GM23338 (cell line): Measurements from ENCODE around the gene STEAP3. TPM values are rescaled to one million over a fixed set of nuclear protein-coding genes. Genes with fewer than 3 reads are reported as not detected.

Source experiments
- ATAC-seq: fragments of 200-7000 bp; cut with Tn5 transposase; 3 replicates; pipeline ENCODE4 v1.9.1; 2020
- DNase-seq: peaks from one replicate; pipeline ENCODE4 v3.0.0-alpha.2; 2015; ENCODE audit warnings: low spot score
- H2AFZ ChIP-seq: fragments of 200-600 bp; sonication (generic); 2 replicates; pipeline ENCODE4 v1.8.0; 2016; ENCODE audit warnings: antibody characterized with exemption, mild to moderate bottlenecking, moderate library complexity
- H3F3A ChIP-seq: fragments of 200-600 bp; sonication (generic); replicated peaks from 2 replicates; pipeline ENCODE4 v1.8.0; 2017; ENCODE audit warnings: antibody characterized with exemption, mixed run types, low read depth
- H3K27ac ChIP-seq: fragments of 200-600 bp; sonication (generic); 2 replicates; pipeline ENCODE4 v1.6.1; 2016; ENCODE audit warnings: low read depth
- H3K27me3 ChIP-seq: fragments of 200-600 bp; sonication (generic); 2 replicates; pipeline ENCODE4 v1.8.0; 2016; ENCODE audit warnings: mild to moderate bottlenecking, mixed run types, moderate library complexity; ENCODE audit not compliant: insufficient read depth
- H3K36me3 ChIP-seq: fragments of 200-600 bp; sonication (generic); 2 replicates; pipeline ENCODE4 v1.8.0; 2016; ENCODE audit warnings: mild to moderate bottlenecking; ENCODE audit not compliant: insufficient read depth
- H3K4me1 ChIP-seq: fragments of 200-600 bp; sonication (generic); 2 replicates; pipeline ENCODE4 v1.8.0; 2016; ENCODE audit warnings: mild to moderate bottlenecking, moderate library complexity; ENCODE audit not compliant: insufficient read depth
- H3K4me2 ChIP-seq: fragments of 200-600 bp; sonication (generic); 2 replicates; pipeline ENCODE4 v1.7.1; 2017; ENCODE audit warnings: mixed run types
- H3K4me3 ChIP-seq: fragments of 200-600 bp; sonication (generic); 2 replicates; pipeline ENCODE4 v1.6.1; 2016; ENCODE audit warnings: mixed run types
- H3K79me2 ChIP-seq: fragments of 200-600 bp; sonication (generic); replicated peaks from 2 replicates; pipeline ENCODE4 v1.8.0; 2017; ENCODE audit warnings: mild to moderate bottlenecking; ENCODE audit not compliant: insufficient read depth
- H3K9me2 ChIP-seq: fragments of 200-600 bp; sonication (generic); 2 replicates; pipeline ENCODE4 v1.8.0; 2017; ENCODE audit not compliant: insufficient read depth
- H4K20me1 ChIP-seq: fragments of 200-600 bp; sonication (generic); replicated peaks from 2 replicates; pipeline ENCODE4 v1.8.0; 2017; ENCODE audit warnings: mild to moderate bottlenecking; ENCODE audit not compliant: insufficient read depth
- H3K27ac Mint-ChIP-seq: 2 replicates; pipeline ENCODE4 v1.8.0; 2020; ENCODE audit warnings: inconsistent platforms, mild to moderate bottlenecking, moderate library complexity, mixed read lengths
- H3K27me3 Mint-ChIP-seq: 3 replicates; pipeline ENCODE4 v1.8.0; 2022; ENCODE audit warnings: low read depth, mild to moderate bottlenecking, moderate library complexity, mixed read lengths, inconsistent platforms; ENCODE audit not compliant: insufficient read depth, poor library complexity
- H3K36me3 Mint-ChIP-seq: 3 replicates; pipeline ENCODE4 v1.8.0; 2021; ENCODE audit warnings: low read depth, mild to moderate bottlenecking, inconsistent platforms, moderate library complexity, mixed read lengths
- H3K4me1 Mint-ChIP-seq: 3 replicates; pipeline ENCODE4 v1.8.0; 2020; ENCODE audit warnings: mild to moderate bottlenecking, inconsistent platforms, mixed read lengths
- H3K4me3 Mint-ChIP-seq: 3 replicates; pipeline ENCODE4 v1.8.0; 2021; ENCODE audit warnings: moderate library complexity, mild to moderate bottlenecking, inconsistent platforms, mixed read lengths
- H3K9me3 Mint-ChIP-seq: 3 replicates; pipeline ENCODE4 v1.8.0; 2020; ENCODE audit warnings: moderate library complexity, mild to moderate bottlenecking, inconsistent platforms, mixed read lengths
- EZH2 ChIP-seq: fragments of 200-600 bp; sonication (generic); IDR thresholded peaks from one replicate; pipeline ENCODE4 v1.8.0; 2017; ENCODE audit warnings: antibody characterized with exemption, mild to moderate bottlenecking, low read depth; ENCODE audit not compliant: unreplicated experiment
- POLR2AphosphoS5 ChIP-seq: IDR thresholded peaks from 2 replicates; pipeline ENCODE4 v1.6.1; 2016; ENCODE audit warnings: antibody characterized with exemption, low read depth
- STAT1 ChIP-seq: IDR thresholded peaks from one replicate; pipeline ENCODE4 v1.6.1; 2016; ENCODE audit warnings: antibody characterized with exemption; ENCODE audit not compliant: unreplicated experiment
- ZNF114 ChIP-seq: fragments of 250-450 bp; sonication (Bioruptor Pico); IDR thresholded peaks from 2 replicates; pipeline ENCODE4 v1.5.0; 2020; ENCODE audit warnings: mild to moderate bottlenecking, moderate library complexity
- ZNF331 ChIP-seq: fragments of 250-450 bp; sonication (Bioruptor Pico); IDR thresholded peaks from 2 replicates; pipeline ENCODE4 v1.5.0; 2020; ENCODE audit warnings: low read depth, mild to moderate bottlenecking, moderate library complexity
- polyA plus RNA-seq: library from polyadenylated mRNA; unstranded; fragments of >200 nt; fragmentation: Nextera tagmentation; extraction: Ambion mirVana; gene quantifications from 2 replicates; pipeline ENCODE4 v1.2.1, GENCODE V29; 2016
- total RNA-seq: library from RNA; depleted of rRNA; stranded (reverse); fragments of >200 nt; shearing (Covaris generic); gene quantifications from 2 replicates; pipeline ENCODE4 v1.2.3, GENCODE V29; 2014
- TF ChIP-seq, protein P1 (sequence below): fragments of 250-450 bp; sonication (Bioruptor Pico); IDR thresholded peaks from 2 replicates; pipeline ENCODE4 v1.5.0; 2020; ENCODE audit warnings: mild to moderate bottlenecking, moderate library complexity
- TF ChIP-seq, protein P2 (sequence below): IDR thresholded peaks from one replicate; pipeline ENCODE4 v1.6.1; 2018; ENCODE audit warnings: antibody characterized with exemption; ENCODE audit not compliant: unreplicated experiment

STEAP3 gene
- total and polyA plus RNA-seq, 2 experiments from 2014 or later = 8.6 to 27.3 TPM

DNA sequence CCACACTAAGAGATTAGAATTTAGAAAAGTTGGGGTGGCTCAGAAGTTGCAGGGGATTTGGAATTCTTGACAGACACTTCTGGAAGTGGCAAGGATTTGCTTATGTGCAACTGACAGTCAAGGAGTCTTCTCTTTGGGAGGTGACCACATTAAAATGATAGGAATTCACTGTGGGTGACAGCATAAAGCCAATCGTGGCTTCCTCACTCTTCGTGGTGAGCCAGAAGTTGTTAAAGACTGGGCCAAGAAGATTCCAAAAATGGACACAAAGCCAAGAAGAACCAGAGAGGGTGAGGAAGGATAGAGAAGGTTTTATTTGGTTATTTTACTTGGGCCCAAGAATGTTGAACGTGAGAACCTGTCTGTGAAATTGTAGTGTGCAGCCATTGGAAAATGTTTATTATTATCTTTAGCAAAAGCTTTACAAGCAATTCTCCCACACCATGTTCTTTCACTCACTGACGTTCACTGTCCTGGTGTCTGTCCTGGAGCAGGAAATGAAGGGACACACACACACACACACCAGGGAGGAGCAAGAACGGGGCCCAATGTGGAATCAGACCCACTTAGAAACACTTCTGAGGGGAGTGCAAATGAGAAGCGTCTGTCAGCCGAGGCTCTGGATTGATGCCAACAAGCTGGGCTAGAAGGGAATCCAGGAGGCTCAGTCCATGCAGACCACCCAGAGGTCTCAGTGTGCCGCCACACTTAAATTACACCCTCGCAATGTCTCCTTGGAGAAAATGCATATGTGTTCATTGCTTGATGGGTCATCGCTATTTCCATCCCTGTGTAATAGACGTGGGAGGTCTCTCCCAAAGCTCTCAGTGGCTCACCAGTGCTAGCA, 37.2 kb downstream of the STEAP3 start:
- Histone ChIP-seq H3K36me3 (no peaks in the 10 kb centered on the region; the same call in 1 of the 2 replicates), H3K4me3 (no peak overlapping the region), H3K4me1 (peaks cover 31% of the 10 kb centered on the region), H3K79me2 (no peaks in the 10 kb centered on the region), H3F3A (peaks cover 6% of the 10 kb centered on the region; the same call in 1 of the 2 replicates), H4K20me1 (no peaks in the 10 kb centered on the region), H3K9me2 (no peaks in the 10 kb centered on the region), H3K27me3 (no peaks in the 10 kb centered on the region), H2AFZ (no peak overlapping the region), H3K4me2 (no peak overlapping the region), H3K27ac (no peak overlapping the region)
- DNase-seq (no peak), ATAC-seq (no peak)
- TF ChIP-seq, protein P1, sequence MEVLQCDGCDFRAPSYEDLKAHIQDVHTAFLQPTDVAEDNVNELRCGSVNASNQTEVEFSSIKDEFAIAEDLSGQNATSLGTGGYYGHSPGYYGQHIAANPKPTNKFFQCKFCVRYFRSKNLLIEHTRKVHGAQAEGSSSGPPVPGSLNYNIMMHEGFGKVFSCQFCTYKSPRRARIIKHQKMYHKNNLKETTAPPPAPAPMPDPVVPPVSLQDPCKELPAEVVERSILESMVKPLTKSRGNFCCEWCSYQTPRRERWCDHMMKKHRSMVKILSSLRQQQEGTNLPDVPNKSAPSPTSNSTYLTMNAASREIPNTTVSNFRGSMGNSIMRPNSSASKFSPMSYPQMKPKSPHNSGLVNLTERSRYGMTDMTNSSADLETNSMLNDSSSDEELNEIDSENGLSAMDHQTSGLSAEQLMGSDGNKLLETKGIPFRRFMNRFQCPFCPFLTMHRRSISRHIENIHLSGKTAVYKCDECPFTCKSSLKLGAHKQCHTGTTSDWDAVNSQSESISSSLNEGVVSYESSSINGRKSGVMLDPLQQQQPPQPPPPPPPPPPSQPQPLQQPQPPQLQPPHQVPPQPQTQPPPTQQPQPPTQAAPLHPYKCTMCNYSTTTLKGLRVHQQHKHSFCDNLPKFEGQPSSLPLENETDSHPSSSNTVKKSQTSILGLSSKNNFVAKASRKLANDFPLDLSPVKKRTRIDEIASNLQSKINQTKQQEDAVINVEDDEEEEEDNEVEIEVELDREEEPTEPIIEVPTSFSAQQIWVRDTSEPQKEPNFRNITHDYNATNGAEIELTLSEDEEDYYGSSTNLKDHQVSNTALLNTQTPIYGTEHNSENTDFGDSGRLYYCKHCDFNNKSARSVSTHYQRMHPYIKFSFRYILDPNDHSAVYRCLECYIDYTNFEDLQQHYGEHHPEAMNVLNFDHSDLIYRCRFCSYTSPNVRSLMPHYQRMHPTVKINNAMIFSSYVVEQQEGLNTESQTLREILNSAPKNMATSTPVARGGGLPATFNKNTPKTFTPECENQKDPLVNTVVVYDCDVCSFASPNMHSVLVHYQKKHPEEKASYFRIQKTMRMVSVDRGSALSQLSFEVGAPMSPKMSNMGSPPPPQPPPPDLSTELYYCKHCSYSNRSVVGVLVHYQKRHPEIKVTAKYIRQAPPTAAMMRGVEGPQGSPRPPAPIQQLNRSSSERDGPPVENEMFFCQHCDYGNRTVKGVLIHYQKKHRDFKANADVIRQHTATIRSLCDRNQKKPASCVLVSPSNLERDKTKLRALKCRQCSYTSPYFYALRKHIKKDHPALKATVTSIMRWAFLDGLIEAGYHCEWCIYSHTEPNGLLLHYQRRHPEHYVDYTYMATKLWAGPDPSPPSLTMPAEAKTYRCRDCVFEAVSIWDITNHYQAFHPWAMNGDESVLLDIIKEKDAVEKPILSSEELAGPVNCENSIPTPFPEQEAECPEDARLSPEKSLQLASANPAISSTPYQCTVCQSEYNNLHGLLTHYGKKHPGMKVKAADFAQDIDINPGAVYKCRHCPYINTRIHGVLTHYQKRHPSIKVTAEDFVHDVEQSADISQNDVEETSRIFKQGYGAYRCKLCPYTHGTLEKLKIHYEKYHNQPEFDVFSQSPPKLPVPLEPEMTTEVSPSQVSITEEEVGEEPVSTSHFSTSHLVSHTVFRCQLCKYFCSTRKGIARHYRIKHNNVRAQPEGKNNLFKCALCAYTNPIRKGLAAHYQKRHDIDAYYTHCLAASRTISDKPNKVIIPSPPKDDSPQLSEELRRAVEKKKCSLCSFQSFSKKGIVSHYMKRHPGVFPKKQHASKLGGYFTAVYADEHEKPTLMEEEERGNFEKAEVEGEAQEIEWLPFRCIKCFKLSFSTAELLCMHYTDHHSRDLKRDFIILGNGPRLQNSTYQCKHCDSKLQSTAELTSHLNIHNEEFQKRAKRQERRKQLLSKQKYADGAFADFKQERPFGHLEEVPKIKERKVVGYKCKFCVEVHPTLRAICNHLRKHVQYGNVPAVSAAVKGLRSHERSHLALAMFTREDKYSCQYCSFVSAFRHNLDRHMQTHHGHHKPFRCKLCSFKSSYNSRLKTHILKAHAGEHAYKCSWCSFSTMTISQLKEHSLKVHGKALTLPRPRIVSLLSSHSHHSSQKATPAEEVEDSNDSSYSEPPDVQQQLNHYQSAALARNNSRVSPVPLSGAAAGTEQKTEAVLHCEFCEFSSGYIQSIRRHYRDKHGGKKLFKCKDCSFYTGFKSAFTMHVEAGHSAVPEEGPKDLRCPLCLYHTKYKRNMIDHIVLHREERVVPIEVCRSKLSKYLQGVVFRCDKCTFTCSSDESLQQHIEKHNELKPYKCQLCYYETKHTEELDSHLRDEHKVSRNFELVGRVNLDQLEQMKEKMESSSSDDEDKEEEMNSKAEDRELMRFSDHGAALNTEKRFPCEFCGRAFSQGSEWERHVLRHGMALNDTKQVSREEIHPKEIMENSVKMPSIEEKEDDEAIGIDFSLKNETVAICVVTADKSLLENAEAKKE (CRISPR knock-in tag) = no peak
- TF ChIP-seq STAT1 (no peak), ZNF114 (CRISPR knock-in tag) (no peak), EZH2 (no peak), POLR2AphosphoS5 (no peak), ZNF331 (no peak)
- TF ChIP-seq, protein P2, sequence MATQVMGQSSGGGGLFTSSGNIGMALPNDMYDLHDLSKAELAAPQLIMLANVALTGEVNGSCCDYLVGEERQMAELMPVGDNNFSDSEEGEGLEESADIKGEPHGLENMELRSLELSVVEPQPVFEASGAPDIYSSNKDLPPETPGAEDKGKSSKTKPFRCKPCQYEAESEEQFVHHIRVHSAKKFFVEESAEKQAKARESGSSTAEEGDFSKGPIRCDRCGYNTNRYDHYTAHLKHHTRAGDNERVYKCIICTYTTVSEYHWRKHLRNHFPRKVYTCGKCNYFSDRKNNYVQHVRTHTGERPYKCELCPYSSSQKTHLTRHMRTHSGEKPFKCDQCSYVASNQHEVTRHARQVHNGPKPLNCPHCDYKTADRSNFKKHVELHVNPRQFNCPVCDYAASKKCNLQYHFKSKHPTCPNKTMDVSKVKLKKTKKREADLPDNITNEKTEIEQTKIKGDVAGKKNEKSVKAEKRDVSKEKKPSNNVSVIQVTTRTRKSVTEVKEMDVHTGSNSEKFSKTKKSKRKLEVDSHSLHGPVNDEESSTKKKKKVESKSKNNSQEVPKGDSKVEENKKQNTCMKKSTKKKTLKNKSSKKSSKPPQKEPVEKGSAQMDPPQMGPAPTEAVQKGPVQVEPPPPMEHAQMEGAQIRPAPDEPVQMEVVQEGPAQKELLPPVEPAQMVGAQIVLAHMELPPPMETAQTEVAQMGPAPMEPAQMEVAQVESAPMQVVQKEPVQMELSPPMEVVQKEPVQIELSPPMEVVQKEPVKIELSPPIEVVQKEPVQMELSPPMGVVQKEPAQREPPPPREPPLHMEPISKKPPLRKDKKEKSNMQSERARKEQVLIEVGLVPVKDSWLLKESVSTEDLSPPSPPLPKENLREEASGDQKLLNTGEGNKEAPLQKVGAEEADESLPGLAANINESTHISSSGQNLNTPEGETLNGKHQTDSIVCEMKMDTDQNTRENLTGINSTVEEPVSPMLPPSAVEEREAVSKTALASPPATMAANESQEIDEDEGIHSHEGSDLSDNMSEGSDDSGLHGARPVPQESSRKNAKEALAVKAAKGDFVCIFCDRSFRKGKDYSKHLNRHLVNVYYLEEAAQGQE = no peak
- H3K27me3 Mint-ChIP-seq = peaks cover 8% of the 10 kb centered on the region
- H3K4me1 Mint-ChIP-seq = peaks cover 45% of the 10 kb centered on the region
- H3K4me3 Mint-ChIP-seq = no peak overlapping the region
- H3K9me3 Mint-ChIP-seq = no peaks in the 10 kb centered on the region
- H3K36me3 Mint-ChIP-seq = peaks cover 18% of the 10 kb centered on the region
- H3K27ac Mint-ChIP-seq = no peak overlapping the region
